GM19099 (cell line): ENCODE data around the gene MAST1.

Experiments
- POLR2A ChIP-seq: IDR thresholded peaks from 3 replicates; pipeline ENCODE4 v1.6.1; 2011; ENCODE audit warnings: low read depth; ENCODE audit not compliant: insufficient read length; ENCODE audit errors: extremely low read depth

Gene MAST1

DNA sequence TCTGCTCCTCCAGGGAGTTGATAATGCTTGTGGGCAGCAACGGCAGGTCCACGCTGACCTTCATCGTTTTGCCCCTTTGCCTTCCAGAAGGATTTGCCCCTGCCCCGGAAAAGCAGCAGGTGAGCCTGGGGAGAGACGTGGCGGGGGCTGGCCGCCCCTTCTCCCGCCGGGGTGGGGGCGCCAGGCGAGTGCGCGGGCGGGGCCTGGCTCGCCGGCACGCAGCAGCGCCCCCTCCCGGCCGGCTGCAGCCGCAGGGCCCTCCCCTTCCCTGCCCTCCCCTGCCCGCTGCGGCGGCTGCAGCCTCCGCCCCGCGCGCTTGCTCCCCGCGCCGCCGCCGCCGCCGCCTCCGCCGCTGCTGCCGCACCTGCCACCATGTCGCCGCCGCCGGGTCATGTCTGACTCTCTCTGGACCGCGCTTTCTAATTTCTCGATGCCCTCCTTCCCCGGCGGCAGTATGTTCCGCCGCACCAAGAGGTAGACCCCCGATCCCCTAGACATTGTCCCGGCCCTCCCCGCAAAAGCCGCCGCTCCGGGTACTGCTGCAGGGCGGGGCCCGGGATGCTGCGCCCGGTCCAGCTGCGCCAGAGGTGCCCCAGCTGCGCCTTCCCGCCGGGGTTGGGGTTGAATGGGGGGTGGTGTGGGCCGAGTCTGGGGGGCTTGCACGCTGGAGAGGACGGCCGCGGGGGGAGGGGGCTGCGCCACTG lies at the start of gene MAST1:
TSS of gene MAST1 (plus strand) at position 334 of the 704 bp plus-strand sequence. CDS start at position 392, 58 bp downstream.
- no peak for TF ChIP-seq POLR2A

DNA sequence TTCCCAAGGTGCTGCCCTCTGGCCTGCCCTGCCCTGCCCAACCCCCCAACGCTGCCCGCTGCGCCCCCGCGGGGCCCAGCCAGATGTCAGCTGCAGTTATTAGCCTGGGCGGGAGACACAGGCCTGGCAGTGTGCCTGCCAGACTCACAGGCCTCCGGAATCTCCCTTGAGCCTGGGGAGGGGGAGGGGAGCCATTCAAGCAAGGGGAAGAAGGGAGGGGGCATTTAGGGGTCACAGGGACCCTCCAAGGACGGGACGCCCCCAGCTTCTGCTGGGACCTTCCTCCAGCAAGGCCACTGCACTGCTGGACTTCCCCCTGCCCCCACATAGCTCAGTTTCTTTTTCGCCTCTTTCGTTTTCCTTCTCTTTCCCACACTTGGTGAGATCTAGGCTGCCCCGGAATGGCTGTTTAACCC lies 49.6 kb upstream of the MAST1 start:
- TF ChIP-seq POLR2A: no peak

DNA sequence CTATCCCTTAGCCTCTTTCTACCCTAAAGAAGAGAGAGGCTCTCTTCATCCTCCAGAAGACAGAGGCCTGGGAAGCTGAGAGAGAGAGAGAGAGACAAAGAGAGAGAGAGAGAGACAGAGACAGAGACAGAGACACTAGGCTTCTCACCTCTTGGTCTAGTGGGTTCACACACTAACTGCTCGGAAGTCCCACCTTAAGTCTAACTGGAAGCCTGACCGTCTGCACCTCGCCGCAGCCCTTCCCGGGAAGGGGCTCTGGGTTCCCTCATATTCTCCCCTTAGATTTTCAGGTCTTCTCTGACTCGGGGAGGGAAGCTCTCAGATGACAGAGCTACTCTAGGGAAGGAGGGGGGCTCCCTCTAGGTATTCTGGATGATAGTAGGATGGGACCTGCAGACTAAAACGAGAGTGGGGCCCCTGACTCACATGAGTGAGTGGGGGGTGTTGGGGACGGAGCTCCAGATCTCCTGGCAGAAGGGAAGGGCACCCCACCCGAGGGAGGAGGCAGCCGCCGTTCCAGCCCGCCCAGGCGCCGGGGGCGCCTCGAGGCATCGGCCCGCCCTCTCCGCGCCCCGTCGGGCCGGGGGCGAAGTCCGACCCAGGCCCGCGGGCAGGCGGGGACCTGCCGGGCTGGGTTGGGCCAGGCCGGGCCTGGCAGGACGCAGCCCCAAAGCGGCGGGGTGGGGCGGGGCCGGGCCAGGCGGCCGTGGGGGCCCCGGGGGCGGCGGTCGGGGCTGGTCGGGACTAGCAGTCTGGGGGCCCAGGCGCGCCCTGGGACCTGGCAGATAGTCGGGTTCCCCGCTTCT lies 49.0 kb upstream of the MAST1 start:
- peak; percentile 74 for TF ChIP-seq POLR2A

DNA sequence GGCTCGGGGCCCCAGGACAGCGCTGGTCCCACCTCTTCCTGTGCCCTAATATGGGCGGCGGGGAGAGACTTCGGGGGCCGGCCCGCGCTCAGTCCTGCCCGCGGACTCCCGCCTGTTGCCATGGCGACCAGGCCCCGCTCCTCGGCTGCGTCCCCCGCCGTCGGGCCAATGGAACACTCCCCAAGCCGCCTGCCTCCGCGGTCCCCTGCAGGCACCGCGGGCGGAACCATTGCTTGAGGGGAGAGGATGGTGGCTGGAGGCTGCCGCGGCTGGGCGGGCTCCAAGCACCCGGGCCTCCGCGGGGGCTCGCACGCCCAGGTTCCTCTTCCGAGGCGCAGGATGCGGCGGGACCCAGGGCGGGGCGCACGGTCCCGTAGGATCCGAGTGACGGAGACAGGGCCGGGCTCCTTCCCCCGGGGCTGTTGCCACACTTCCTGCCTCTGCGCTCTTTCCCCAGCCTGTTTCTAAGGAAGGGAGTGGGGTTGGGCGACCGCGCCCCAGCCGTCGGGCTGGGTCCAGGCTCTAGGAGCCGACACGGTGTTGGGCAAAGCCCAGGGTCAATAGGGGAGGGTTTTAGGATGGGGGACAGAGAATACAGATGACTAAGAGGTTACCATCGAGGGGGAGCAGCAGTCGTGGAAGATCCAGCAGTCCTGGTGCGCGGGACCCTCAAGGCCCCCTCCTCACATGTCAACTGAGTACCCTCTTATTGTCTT lies 48.3 kb upstream of the MAST1 start:
- TF ChIP-seq POLR2A: no peak

DNA sequence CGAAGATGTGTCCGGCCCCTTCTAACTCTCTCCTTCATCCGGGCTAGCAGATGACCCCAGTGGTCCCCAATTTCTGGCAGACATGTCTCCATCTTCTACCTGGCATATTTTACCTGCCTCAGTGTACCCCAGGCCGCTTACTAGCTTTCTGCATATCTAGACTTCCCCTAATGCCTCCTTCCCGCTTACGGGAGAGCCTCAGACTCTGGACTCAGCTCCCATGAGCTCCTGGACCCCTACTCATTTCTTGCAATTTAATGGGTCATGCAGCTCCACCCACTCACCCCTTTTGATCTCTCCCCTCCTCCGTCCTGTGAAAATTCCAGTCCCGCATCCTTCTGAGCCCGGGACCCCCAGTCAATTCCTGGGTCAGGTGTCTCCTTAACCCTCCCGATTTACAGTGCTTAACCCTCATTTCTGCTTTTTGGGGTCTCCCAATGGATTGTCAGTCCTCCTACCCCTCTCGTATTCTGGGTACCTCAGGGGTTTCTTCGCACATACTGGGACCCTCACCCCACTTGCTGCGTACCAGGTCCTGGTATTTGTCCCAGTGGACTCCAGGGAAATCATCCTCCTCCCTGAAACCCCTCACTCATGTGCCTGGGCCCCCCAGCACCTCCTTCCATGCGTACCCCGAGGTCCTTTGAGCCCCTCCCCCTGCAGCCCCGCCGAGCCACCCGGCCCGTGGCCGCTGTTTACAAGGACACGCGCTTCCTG lies 47.5 kb upstream of the MAST1 start:
- TF ChIP-seq POLR2A: no peak

DNA sequence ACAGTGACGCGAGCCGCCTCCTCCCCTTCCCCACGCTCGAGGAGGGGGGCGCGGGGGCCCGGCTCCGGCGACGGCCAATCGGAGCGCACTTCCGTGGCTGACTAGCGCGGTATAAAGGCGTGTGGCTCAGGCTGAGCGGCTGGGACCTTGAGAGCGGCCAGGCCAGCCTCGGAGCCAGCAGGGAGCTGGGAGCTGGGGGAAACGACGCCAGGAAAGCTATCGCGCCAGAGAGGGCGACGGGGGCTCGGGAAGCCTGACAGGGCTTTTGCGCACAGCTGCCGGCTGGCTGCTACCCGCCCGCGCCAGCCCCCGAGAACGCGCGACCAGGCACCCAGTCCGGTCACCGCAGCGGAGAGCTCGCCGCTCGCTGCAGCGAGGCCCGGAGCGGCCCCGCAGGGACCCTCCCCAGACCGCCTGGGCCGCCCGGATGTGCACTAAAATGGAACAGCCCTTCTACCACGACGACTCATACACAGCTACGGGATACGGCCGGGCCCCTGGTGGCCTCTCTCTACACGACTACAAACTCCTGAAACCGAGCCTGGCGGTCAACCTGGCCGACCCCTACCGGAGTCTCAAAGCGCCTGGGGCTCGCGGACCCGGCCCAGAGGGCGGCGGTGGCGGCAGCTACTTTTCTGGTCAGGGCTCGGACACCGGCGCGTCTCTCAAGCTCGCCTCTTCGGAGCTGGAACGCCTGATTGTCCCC lies 46.8 kb upstream of the MAST1 start, which contains the start of gene JUNB:
TSS of gene JUNB (plus strand) at position 142 of the 706 bp plus-strand sequence. CDS start at position 428, 286 bp downstream.
- TF ChIP-seq POLR2A: peak; percentile 100

DNA sequence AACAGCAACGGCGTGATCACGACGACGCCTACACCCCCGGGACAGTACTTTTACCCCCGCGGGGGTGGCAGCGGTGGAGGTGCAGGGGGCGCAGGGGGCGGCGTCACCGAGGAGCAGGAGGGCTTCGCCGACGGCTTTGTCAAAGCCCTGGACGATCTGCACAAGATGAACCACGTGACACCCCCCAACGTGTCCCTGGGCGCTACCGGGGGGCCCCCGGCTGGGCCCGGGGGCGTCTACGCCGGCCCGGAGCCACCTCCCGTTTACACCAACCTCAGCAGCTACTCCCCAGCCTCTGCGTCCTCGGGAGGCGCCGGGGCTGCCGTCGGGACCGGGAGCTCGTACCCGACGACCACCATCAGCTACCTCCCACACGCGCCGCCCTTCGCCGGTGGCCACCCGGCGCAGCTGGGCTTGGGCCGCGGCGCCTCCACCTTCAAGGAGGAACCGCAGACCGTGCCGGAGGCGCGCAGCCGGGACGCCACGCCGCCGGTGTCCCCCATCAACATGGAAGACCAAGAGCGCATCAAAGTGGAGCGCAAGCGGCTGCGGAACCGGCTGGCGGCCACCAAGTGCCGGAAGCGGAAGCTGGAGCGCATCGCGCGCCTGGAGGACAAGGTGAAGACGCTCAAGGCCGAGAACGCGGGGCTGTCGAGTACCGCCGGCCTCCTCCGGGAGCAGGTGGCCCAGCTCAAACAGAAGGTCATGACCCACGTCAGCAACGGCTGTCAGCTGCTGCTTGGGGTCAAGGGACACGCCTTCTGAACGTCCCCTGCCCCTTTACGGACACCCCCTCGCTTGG lies 46.1 kb upstream of the MAST1 start:
- peak; percentile 72 for TF ChIP-seq POLR2A

DNA sequence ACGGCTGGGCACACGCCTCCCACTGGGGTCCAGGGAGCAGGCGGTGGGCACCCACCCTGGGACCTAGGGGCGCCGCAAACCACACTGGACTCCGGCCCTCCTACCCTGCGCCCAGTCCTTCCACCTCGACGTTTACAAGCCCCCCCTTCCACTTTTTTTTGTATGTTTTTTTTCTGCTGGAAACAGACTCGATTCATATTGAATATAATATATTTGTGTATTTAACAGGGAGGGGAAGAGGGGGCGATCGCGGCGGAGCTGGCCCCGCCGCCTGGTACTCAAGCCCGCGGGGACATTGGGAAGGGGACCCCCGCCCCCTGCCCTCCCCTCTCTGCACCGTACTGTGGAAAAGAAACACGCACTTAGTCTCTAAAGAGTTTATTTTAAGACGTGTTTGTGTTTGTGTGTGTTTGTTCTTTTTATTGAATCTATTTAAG lies 45.4 kb upstream of the MAST1 start:
- no peak for TF ChIP-seq POLR2A

DNA sequence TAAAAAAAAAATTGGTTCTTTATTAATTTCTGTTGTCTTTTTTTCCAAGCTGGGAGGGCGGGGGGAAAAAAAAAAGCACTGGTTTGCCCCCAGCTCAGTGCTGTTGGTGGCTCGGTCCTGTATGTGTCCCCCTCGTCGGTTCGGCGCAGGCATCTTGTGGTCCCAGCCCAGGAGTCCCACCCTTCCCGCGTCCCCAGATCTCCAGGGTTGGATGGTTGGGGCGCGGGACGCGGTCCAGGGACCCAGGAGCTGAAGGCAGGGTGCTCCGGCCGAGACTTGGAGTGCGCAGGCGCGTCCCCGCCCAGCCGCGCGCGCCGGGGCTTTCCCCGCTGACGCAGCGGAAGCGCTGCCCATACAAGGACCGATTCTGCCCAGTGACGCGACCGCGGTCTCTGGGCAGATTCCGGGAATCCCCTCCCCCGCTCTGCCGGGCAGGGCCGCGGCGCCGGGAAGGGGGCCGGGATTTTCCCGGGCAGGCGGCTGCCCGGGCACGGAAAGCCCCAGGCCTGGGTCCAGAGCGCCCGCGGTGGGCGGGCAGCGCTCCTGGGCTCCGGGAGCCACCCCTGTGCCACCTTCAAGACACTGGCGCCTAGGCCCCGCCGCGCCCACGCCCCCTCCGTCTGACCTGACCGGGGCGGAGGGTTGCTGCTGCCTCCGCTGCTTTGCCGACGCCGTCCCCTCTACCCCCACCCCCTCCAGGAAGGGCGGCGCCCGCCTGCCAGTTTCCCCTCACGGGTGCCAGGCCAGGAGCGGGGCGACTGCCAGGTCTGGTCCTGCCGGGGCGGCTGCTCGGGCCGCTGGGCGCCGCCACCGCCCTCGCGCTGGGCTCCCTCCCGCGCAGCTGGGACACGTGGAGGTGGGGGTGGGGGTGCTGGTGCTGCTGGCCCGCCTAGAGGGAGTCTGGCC lies 44.8 kb upstream of the MAST1 start:
- TF ChIP-seq POLR2A: peak; percentile 70

DNA sequence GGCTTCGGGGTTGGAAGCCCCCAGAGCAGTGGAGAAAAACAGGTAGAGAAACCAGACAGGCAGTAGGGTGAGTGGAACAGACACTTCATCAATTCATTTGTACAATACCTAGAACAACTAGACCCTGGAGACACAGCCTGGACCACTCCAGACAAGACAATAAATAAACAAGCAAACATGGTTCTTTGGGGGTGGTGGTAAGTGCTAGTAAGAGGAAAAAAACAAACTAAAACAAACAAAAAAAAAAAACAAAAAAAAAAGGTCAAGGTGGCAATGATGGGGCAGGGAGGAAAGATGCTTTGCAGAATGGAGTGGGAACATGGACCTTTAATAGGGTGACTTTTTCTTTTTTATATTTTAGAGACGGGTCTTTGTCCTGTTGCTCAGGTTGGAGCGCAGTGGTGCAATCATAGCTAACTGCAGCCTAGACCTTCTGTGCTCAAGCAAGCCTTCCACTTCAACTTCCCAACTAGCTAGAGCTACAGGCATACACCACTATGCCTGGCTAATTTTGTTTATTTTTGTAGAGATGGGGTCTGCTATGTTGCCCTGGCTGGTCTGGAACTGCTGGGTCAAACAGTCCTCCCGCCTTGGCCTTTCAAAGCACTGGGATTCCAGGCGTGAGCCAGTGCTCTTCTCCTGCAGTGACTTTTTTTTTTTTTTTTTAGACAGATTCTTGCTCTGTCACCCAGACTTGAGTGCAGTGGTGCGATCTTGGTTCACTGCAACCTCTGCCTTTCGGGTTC lies 43.9 kb upstream of the MAST1 start:
- TF ChIP-seq POLR2A: no peak

DNA sequence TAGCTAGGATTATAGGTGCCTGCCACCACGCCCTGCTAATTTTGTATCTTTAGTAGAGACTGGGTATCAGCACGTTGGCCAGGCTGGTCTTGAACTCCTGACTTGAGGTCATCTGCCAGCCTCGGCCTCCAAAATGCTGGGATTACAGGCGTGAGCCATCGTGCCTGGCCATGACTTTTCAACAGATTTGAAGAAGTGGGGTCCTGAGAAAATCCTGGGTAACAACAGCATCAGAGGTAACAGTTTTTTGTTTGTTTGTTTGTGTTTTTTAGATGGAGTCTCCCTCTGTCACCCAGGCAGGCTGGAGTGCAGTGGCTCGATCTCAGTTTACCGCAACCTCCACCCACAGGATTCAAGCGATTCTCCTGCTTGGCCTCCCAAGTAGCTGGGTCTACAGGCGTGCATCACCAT lies 43.3 kb upstream of the MAST1 start:
- no peak for TF ChIP-seq POLR2A

DNA sequence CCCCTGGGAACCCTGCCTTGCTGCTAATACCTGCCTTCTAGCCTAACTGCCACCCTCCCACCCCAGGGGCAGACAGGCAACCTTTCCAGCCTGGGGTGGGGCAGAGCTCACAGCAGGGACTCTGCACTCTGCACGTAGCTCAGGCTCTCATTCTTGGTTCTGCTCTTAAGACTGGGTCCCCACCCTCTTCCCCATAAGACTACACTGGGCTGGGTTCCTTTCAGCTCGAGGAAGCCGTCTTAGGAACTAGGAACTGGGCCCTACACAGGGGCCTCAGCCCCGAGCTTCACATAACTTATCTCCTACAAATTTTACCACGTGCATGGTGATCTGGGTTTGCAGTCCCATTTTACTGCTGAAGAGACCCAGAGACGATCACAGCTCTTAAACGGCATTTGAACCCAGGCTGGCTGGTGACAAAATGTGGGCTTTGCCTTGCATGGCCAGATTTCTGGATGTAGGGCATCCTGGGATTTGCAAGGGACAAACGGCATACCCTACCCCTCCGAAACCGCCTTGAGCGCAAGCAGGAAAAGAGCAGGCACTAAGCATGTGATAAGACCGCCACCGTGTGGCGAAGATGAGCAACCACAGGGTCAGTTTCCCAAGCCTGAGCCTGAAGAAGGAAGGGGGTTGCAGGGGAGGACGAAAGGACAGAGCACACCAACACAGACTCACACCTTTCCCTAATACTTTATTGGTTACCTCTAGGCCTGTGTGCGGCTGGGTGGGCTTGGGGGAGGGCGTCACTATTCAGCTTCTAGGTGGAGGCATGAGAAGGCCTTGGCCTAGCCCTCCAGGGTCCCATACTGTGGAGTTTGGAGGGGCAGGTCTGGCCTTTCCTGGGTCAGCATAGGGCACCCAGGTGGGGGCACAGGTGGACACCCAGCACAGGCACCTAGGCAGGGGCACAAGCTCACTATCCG lies 41.9 kb upstream of the MAST1 start:
- TF ChIP-seq POLR2A: no peak
